ES-I3 (cell line): ENCODE results near the gene VLDLR.
"Not testable (repeated sequence)": the region's sequence is repeated elsewhere in the genome, so short reads cannot be mapped to it uniquely, and the experiment has no call there.

Experiments used
- H3K36me3 ChIP-seq: 2 replicates; pipeline ENCODE4 v1.6.1; 2013; ENCODE audit warnings: mild to moderate bottlenecking, low read length, control low read depth, moderate library complexity; ENCODE audit not compliant: insufficient read depth
- H3K4me1 ChIP-seq: 2 replicates; pipeline ENCODE4 v1.6.1; 2013; ENCODE audit warnings: mild to moderate bottlenecking, control low read depth, low read length; ENCODE audit not compliant: insufficient read depth
- H3K9ac ChIP-seq: 2 replicates; pipeline ENCODE4 v1.6.1; 2013; ENCODE audit warnings: low read depth, mild to moderate bottlenecking, low read length, moderate library complexity
- H3K9me3 ChIP-seq: 2 replicates; pipeline ENCODE4 v1.6.1; 2013; ENCODE audit warnings: mild to moderate bottlenecking, low read length, moderate library complexity; ENCODE audit not compliant: control insufficient read depth, insufficient read depth

VLDLR gene

DNA sequence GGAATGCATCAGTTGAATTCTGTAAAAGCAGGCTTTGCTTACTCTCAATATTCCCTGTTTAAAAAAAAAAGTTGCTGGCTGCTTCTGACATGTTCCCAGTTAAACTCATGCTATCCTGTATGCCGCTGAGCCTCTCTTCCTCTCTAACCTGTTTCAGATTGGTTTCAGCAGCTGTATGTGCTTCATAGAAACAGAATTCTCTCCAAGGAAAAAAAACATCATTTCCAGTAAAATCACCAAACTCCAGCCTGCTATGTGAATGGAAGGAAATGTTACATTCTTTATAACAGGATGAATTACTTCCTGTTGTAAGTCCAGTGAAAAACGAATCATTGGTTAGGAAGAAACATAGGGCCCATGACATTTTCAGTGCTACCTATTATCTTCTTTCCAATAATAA, 70.0 kb downstream of the VLDLR start:
- peaks cover 4% of the 10 kb centered on the region; the same call in 1 of the 2 replicates for H3K4me1 ChIP-seq
- H3K9ac ChIP-seq, result no peak overlapping the region
- H3K36me3 ChIP-seq, result peaks cover 3% of the 10 kb centered on the region
- no peaks in the 10 kb centered on the region for H3K9me3 ChIP-seq

DNA sequence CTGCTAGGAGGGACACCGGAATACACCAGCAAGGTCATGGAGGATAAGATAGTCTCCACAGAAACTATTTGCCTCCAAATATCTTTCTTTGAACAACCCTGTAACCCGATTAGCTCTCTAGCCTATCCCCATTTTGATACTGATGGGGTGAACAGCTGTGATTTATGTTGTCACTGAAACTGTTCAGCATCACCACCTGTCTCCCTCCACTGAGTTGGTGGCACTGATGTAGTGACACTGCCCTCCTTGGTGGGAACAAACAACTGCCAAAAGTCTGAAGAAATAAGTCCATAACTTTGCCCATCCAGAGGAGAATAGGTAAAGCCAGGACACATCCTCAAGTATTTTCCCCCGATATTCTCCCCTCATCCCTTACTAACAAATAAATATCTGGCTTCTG, 71.5 kb downstream of the VLDLR start:
- peaks cover 3% of the 10 kb centered on the region for H3K36me3 ChIP-seq
- H3K9ac ChIP-seq, result no peak overlapping the region
- H3K4me1 ChIP-seq, result no peaks in the 10 kb centered on the region
- H3K9me3 ChIP-seq, result no peaks in the 10 kb centered on the region

DNA sequence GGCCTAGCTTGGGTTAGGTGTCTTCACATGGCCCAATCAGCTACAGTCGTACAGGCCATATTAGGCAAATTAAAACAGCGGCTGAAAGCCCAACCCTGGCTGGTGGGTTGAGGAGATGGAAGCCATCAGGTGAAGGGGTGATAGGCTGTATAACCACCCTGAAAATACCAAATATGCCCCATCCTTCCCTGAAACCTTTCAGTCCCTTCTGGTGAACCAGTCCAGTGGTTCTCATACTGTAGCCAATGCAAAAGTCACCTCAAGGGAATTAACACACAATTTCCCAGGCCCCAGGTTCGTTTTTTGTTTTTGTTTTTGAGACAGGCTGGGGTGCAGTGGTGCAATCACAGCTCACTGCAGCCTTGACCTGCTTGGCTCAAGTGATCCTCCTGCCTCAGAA, 75.9 kb downstream of the VLDLR start:
- Histone ChIP-seq H3K9ac (no peak overlapping the region), H3K4me1 (peaks cover 16% of the 10 kb centered on the region), H3K9me3 (no peaks in the 10 kb centered on the region), H3K36me3 (no peaks in the 10 kb centered on the region)

DNA sequence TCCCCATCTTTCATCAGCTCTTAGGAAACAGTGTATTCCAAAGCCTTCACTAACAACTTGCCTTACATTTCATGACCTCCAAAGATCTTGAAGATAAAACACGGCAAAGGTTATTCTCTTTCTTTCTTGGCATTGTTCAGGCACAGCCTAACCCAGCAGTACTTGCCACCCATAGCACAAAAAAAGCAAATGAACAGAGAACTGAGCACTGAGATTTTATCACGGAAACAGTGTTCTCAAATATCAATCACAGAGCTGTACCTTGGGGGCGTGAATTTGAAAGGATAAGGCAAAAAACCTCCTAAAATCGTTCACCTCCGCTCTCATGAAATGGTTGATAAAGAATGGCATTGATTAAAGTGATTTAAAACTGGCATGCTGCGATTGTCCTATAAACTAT, 78.8 kb downstream of the VLDLR start:
- H3K9ac ChIP-seq, result no peak overlapping the region
- no peaks in the 10 kb centered on the region for H3K9me3 ChIP-seq
- H3K36me3 ChIP-seq, result no peaks in the 10 kb centered on the region
- peaks cover 16% of the 10 kb centered on the region for H3K4me1 ChIP-seq

- no peaks in the 10 kb centered on the region for H3K36me3 ChIP-seq
- no peak overlapping the region; the same call in 1 of the 2 replicates for H3K9ac ChIP-seq
- H3K4me1 ChIP-seq, result peaks cover 16% of the 10 kb centered on the region
- H3K9me3 ChIP-seq, result no peaks in the 10 kb centered on the region
Observed at GRCh38 chr9:2700909-2701550, 79.4 kb downstream of the VLDLR start.

GRCh38 chr9:2704504-2704903, 82.9 kb downstream of the VLDLR start:
- Histone ChIP-seq H3K36me3 (no peaks in the 10 kb centered on the region), H3K9ac (no peak overlapping the region), H3K9me3 (no peaks in the 10 kb centered on the region), H3K4me1 (peaks cover 16% of the 10 kb centered on the region)

GRCh38 chr9:2707256-2707655, 85.7 kb downstream of the VLDLR start:
- H3K9me3 ChIP-seq, H3K36me3 ChIP-seq, H3K9ac ChIP-seq: not testable (repeated sequence)
- peaks cover 10% of the 10 kb centered on the region for H3K4me1 ChIP-seq
